DMS153 (cell line): ENCODE data around the gene GRIPAP1.

Source experiments
- DNase-seq: peaks from one replicate; lab custom pipeline; 2025; lab: John Stamatoyannopoulos, UW

GRIPAP1 gene

DNA sequence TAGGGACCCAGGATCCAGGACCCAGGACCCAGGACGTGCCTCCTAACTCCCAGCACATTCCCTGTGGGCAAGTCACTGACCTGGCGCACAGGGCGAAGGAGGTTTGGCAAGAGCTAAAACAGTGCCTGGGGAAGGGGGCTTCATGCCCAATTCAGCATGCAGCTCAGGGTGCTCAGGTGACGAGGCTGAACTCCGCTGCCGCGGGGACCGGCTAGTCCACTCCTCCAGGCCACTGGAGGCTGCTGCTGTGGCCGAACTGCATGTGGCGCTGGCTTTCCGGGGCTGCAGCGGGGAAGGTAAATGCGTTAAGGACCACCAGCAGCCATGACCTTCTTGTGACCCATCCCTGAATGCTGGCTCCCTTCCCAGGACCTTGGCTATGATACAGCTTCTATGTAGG, 78.3 kb downstream of the GRIPAP1 start:
- no peak for DNase-seq
